ENCODE measurements around the gene ATG101. TPM values are rescaled to one million over a fixed set of nuclear protein-coding genes. Genes with fewer than 3 reads are reported as not detected.

ATG101 gene
- total and polyA plus RNA-seq, 2 of the 8 experiments (the other 6 are each of a cell fraction or from before 2014, with no cell fraction given), result 49.8 to 55.9 TPM

GRCh38 chr12:52082669-52082987 is 12.8 kb downstream of the ATG101 start (continued):
- no peak for TF ChIP-seq CHD7 (IDR thresholded peaks at IDR 0.05; ENCODE audit: insufficient replicate concordance, low read length)
- TF ChIP-seq ZNF274 (IDR thresholded peaks at IDR 0.05; ENCODE audit: borderline replicate concordance, extremely low read depth, low read length), result no peak
- no peak for TF ChIP-seq SAP30 (IDR thresholded peaks at IDR 0.05; ENCODE audit: insufficient read depth, insufficient replicate concordance, low read length)
- TF ChIP-seq SRF (IDR thresholded peaks at IDR 0.05; ENCODE audit: low read depth, low read length), result no peak
- TF ChIP-seq CREB1 (IDR thresholded peaks at IDR 0.05), result no peak
- no peak for TF ChIP-seq EGR1 (IDR thresholded peaks at IDR 0.05; ENCODE audit: borderline replicate concordance, low read depth, low read length)
- no peak for TF ChIP-seq RXRA (IDR thresholded peaks at IDR 0.05; ENCODE audit: insufficient read depth, low read depth, low read length)
- no peak for TF ChIP-seq CBX5 (IDR thresholded peaks at IDR 0.05; ENCODE audit: low read depth, low read length)
- TF ChIP-seq RAD21 (IDR thresholded peaks at IDR 0.05 in 1 of 2, conservative IDR thresholded peaks at IDR 0.05 in 1 of 2; ENCODE audit: low read depth in 2 of 2, low read length in 2 of 2), result no peak

Data from H1 (cell line).